Measurements from ENCODE around the gene NCK2.

DNA sequence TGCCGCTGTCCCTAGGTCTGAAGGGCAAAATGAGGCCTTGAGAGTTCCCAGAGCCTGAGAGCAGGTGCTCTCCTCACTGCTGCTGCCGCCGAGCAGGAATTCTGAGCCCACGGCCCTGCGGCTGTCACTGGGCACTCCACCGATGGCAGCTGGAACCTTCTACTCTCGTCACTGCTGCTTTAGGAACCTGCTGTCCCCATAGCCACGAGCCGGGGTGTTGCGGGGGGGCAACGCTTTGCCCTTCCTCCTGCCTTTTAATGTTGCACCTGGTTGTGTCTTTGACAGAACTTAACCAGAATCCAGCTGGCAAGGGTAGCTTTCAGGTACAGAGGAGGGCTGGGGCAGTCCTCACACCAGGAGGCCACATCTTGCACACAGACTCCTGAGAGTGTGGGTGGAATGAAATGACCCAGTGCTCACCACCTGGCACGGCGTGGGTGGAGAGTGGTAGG is 32.3 kb downstream of the NCK2 start:
- TF ChIP-seq, protein P1, sequence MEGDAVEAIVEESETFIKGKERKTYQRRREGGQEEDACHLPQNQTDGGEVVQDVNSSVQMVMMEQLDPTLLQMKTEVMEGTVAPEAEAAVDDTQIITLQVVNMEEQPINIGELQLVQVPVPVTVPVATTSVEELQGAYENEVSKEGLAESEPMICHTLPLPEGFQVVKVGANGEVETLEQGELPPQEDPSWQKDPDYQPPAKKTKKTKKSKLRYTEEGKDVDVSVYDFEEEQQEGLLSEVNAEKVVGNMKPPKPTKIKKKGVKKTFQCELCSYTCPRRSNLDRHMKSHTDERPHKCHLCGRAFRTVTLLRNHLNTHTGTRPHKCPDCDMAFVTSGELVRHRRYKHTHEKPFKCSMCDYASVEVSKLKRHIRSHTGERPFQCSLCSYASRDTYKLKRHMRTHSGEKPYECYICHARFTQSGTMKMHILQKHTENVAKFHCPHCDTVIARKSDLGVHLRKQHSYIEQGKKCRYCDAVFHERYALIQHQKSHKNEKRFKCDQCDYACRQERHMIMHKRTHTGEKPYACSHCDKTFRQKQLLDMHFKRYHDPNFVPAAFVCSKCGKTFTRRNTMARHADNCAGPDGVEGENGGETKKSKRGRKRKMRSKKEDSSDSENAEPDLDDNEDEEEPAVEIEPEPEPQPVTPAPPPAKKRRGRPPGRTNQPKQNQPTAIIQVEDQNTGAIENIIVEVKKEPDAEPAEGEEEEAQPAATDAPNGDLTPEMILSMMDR (IDR thresholded peaks at IDR 0.05; ENCODE audit: poor library complexity), result no peak
- no peak for TF ChIP-seq EZH2 (IDR thresholded peaks at IDR 0.05; ENCODE audit: borderline replicate concordance)
- no peak for TF ChIP-seq EZH2phosphoT487 (IDR thresholded peaks at IDR 0.05; ENCODE audit: low read depth, severe bottlenecking, unreplicated experiment)
